PC-3 (cell line): ENCODE results near the gene DGCR2.

Source experiments
- EZH2 ChIP-seq: fragments of 300-600 bp; sonication (generic); IDR thresholded peaks from one replicate; pipeline ENCODE4 v1.6.1; 2017; ENCODE audit warnings: antibody characterized with exemption, mild to moderate bottlenecking, low read length; ENCODE audit not compliant: unreplicated experiment
- EZH2phosphoT487 ChIP-seq: fragments of 300-600 bp; sonication (generic); IDR thresholded peaks from 2 replicates; pipeline ENCODE4 v1.6.1; 2018; ENCODE audit warnings: mild to moderate bottlenecking, antibody characterized with exemption, low read length, borderline replicate concordance
- TF ChIP-seq, protein P1 (sequence below): fragments of 300-600 bp; sonication (generic); conservative IDR thresholded peaks from 2 replicates; pipeline ENCODE4 v1.5.1; 2017; ENCODE audit warnings: antibody characterized with exemption, low read depth, mild to moderate bottlenecking, low read length

DNA sequence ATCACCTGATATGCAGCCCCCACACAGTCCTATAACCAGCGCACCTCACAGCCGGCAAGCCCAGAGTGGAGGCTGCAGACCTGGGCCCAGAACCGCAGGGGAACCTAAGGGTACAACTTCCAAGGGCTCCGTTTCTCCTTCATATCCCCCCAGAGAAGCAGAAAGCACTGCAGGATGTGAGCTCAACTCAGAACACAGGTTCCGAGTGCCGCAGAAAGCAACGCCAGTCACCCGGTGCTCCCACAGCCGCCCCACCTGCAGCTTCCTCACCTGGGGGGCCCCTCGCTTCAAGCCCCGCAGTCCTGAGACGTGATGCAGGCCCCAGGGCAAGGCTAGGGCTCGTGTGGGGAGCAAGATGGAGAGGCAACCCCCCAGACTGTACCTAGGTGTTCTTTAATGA, 11.3 kb upstream of the DGCR2 start:
- TF ChIP-seq, protein P1, sequence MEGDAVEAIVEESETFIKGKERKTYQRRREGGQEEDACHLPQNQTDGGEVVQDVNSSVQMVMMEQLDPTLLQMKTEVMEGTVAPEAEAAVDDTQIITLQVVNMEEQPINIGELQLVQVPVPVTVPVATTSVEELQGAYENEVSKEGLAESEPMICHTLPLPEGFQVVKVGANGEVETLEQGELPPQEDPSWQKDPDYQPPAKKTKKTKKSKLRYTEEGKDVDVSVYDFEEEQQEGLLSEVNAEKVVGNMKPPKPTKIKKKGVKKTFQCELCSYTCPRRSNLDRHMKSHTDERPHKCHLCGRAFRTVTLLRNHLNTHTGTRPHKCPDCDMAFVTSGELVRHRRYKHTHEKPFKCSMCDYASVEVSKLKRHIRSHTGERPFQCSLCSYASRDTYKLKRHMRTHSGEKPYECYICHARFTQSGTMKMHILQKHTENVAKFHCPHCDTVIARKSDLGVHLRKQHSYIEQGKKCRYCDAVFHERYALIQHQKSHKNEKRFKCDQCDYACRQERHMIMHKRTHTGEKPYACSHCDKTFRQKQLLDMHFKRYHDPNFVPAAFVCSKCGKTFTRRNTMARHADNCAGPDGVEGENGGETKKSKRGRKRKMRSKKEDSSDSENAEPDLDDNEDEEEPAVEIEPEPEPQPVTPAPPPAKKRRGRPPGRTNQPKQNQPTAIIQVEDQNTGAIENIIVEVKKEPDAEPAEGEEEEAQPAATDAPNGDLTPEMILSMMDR, result no peak
- TF ChIP-seq EZH2 (no peak), EZH2phosphoT487 (no peak)
